SJCRH30 (cell line): ENCODE results near the gene DYNLRB1. TPM values are rescaled to one million over a fixed set of nuclear protein-coding genes. Genes with fewer than 3 reads are reported as not detected.
"Not testable (repeated sequence)": the region's sequence is repeated elsewhere in the genome, so short reads cannot be mapped to it uniquely, and the experiment has no call there.

Experiments
- DNase-seq, 2 experiments: peaks; one replicate each; pipeline ENCODE4 v3.0.0-alpha.2; 2015 to 2020
- H3K27ac ChIP-seq: fragments of 250-450 bp; sonication (Bioruptor Pico); 2 replicates; pipeline ENCODE4 v1.5.1; 2020; ENCODE audit warnings: mild to moderate bottlenecking, moderate library complexity
- H3K27me3 ChIP-seq: fragments of 250-450 bp; sonication (Bioruptor Pico); 2 replicates; pipeline ENCODE4 v1.5.1; 2020; ENCODE audit warnings: mild to moderate bottlenecking, moderate library complexity
- H3K36me3 ChIP-seq: fragments of 250-450 bp; sonication (Bioruptor Pico); 2 replicates; pipeline ENCODE4 v1.5.1; 2020; ENCODE audit warnings: mild to moderate bottlenecking, moderate library complexity
- H3K4me1 ChIP-seq: fragments of 250-450 bp; sonication (Bioruptor Pico); 2 replicates; pipeline ENCODE4 v1.5.1; 2020; ENCODE audit warnings: mild to moderate bottlenecking, moderate library complexity
- H3K4me3 ChIP-seq: fragments of 250-450 bp; sonication (Bioruptor Pico); 2 replicates; pipeline ENCODE4 v1.5.1; 2020; ENCODE audit warnings: mild to moderate bottlenecking, moderate library complexity
- H3K9me3 ChIP-seq: fragments of 250-450 bp; sonication (Bioruptor Pico); replicated peaks from 2 replicates; pipeline ENCODE4 v1.5.1; 2020; ENCODE audit warnings: mild to moderate bottlenecking, moderate library complexity
- total RNA-seq: library from RNA; depleted of rRNA; stranded (reverse); fragments of >200 nt; shearing (Covaris generic); gene quantifications from 2 replicates; pipeline ENCODE4 v1.2.3, GENCODE V29; 2014; rRNA removed

DYNLRB1 gene
- 199 and 256 TPM in 2 replicates for total RNA-seq

- peak; percentile 99 to 100 for DNase-seq
These were observed at the start of gene DYNLRB1 for GRCh38 chr20:34516247-34517113. TSS of gene DYNLRB1 (plus strand) at chr20:34516422. CDS start at chr20:34516459, 37 bp downstream.

DNA sequence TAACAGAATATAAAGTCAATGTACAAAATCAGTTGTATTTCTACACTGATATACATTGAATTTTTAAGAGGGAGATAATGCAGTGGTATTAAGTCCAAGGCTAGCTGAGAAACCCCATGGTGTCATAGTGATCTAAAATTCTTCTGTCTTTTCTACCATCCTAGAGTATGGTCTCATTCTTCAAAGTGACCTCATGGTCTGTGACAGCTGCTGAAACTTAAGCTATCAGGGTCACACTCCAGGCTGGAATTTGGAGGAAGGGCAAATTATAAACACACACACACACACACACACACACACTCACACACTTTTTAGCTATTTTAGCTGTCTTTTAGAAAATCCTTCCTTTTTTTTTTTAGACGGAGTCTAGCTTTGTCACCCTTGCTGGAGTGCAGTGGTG, 47.3 kb upstream of the DYNLRB1 start:
- Histone ChIP-seq H3K9me3 (no peaks in the 10 kb centered on the region), H3K27ac (peak overlapping the region; percentile 58), H3K27me3 (no peaks in the 10 kb centered on the region), H3K4me3 (no peak overlapping the region), H3K4me1 (peaks cover 57% of the 10 kb centered on the region), H3K36me3 (peaks cover 58% of the 10 kb centered on the region)
- DNase-seq: peak; percentile 84 to 91

More at GRCh38 chr20:34516247-34517113, at the start of gene DYNLRB1:
- peaks cover 3% of the 10 kb centered on the region; the same call in 1 of the 2 replicates for H3K36me3 ChIP-seq
- no peaks in the 10 kb centered on the region for H3K9me3 ChIP-seq
- no peaks in the 10 kb centered on the region for H3K27me3 ChIP-seq
- no peaks in the 10 kb centered on the region for H3K4me1 ChIP-seq
- H3K4me3 ChIP-seq: peak within 1 kb of the TSS; percentile 91
- peak within 1 kb of the TSS; percentile 88 for H3K27ac ChIP-seq

DNA sequence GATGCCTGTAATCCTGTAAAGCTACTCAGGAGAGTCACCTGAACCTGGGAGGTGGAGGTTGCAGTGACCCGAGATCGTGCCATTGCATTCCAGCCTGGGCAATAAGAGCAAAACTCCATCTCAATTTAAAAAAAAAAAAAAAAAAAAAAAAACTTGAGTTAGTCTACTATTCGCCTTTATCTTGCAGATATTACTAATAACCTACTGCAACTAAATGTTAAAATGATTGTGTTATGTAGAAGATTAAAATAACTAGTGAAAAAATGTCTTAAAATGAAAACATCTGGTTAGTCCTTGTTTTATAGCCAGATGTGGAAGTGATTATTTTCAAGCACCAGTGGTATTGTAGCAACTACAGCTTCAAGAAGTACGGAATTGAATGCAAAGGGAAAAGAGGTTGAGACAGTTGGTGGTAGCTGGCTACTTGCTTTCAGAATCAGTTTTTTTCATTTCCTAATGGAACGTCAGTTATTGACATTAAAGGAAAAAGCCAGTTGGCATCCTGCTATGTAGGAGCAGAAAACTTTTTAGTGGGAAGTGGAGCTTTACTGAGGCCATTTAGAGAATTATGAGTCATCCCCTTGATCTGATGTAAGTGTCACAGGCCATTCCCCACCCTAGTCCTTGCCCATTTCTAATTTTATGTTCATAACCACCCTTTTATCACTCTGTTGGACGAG, 43.8 kb upstream of the DYNLRB1 start:
- Histone ChIP-seq H3K9me3 (no peaks in the 10 kb centered on the region), H3K4me1 (peaks cover 52% of the 10 kb centered on the region), H3K4me3 (no peak overlapping the region), H3K27ac (peak overlapping the region; percentile 8; the same call in 1 of the 2 replicates), H3K36me3 (peaks cover 53% of the 10 kb centered on the region), H3K27me3 (no peaks in the 10 kb centered on the region)
- DNase-seq: peak; percentile 40 to 77

GRCh38 chr20:34473262-34473883, 42.8 kb upstream of the DYNLRB1 start:
- Histone ChIP-seq H3K4me3 (no peak overlapping the region), H3K27ac (peak overlapping the region; percentile 8; the same call in 1 of the 2 replicates), H3K27me3 (no peaks in the 10 kb centered on the region), H3K9me3 (no peaks in the 10 kb centered on the region), H3K4me1 (peaks cover 48% of the 10 kb centered on the region), H3K36me3 (peaks cover 63% of the 10 kb centered on the region)
- DNase-seq: peak; percentile 67 to 71

- no peaks in the 10 kb centered on the region for H3K9me3 ChIP-seq
- no peak overlapping the region for H3K27ac ChIP-seq
- peaks cover 75% of the 10 kb centered on the region for H3K36me3 ChIP-seq
- no peak for DNase-seq
- H3K4me3 ChIP-seq: no peak overlapping the region
- peaks cover 23% of the 10 kb centered on the region for H3K4me1 ChIP-seq
- H3K27me3 ChIP-seq: no peaks in the 10 kb centered on the region
These were observed 40.1 kb upstream of the DYNLRB1 start for GRCh38 chr20:34475979-34476736.

DNA sequence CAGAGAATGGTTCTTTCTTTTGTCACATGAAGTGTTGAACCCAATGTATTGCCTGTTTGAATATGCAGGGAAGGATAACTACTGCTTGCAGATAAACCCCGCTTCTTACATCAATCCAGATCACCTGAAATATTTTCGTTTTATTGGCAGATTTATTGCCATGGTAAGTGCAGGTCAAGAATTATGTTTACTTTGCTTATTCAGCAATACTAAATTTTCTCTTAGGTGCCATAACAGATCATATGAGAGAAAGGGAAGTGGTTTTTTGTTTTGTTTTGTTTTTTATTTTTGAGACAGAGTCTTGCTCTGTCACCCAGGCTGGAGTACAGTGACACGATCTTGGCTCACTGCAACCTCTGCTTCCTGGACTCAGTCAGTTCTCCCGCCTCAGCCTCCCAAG, 36.6 kb upstream of the DYNLRB1 start:
- Histone ChIP-seq H3K36me3 (peaks cover 86% of the 10 kb centered on the region), H3K27ac (no peak overlapping the region), H3K4me3 (no peak overlapping the region), H3K27me3 (no peaks in the 10 kb centered on the region), H3K9me3 (peaks cover 14% of the 10 kb centered on the region), H3K4me1 (no peaks in the 10 kb centered on the region)
- no peak for DNase-seq

DNA sequence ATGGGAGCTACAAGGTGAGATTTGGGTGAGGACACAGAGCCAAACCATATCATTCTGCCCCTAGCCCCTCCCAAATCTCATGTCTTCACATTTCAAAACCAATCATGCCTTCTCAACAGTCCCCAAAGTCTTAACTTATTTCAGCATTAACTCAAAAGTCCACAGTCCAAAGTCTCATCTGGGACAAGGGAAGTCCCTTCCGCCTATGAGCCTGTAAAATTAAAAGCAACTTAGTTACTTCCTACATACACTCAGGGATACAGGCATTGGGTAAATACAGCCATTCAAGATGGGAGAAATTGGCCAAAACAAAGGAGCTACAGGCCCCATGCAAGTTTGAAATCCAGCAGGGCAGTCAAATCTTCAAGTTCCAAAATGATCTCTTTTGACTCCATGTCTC, 34.1 kb upstream of the DYNLRB1 start:
- not testable (repeated sequence) for DNase-seq, H3K4me3 ChIP-seq, H3K27ac ChIP-seq, H3K27me3 ChIP-seq, H3K4me1 ChIP-seq
- peaks cover 14% of the 10 kb centered on the region for H3K9me3 ChIP-seq
- peaks cover 90% of the 10 kb centered on the region for H3K36me3 ChIP-seq

DNA sequence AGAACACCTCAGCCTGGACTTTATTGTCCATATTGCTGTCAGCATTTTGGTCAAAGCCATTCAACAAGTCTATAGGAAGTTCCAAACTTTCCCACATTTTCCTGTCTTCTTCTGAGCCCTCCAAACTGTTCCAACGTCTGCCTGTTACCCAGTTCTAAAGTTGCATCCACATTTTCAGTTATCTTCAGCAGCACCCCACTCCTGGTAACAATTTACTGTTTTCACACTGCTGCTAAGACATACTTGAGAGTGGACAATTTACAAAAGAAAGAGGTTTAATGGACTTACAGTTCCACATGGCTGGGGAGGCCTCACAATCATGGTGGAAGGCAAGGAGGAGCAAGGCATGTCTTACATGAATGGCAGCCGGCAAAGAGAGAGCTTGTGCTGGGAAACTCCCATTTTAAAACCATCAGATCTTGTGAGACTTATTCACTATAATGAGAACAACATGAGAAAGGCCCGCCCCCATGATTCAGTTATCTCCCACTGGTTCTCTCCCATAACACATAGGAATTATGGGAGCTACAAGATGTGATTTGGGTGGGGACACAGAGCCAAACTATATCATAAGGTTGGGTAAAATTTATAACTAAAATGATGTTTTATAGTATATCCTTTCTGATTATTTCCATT, 32.5 kb upstream of the DYNLRB1 start:
- not testable (repeated sequence) for H3K27me3 ChIP-seq, H3K4me3 ChIP-seq, H3K4me1 ChIP-seq, DNase-seq, H3K27ac ChIP-seq
- H3K36me3 ChIP-seq: peaks cover 89% of the 10 kb centered on the region
- peaks cover 14% of the 10 kb centered on the region for H3K9me3 ChIP-seq

DNA sequence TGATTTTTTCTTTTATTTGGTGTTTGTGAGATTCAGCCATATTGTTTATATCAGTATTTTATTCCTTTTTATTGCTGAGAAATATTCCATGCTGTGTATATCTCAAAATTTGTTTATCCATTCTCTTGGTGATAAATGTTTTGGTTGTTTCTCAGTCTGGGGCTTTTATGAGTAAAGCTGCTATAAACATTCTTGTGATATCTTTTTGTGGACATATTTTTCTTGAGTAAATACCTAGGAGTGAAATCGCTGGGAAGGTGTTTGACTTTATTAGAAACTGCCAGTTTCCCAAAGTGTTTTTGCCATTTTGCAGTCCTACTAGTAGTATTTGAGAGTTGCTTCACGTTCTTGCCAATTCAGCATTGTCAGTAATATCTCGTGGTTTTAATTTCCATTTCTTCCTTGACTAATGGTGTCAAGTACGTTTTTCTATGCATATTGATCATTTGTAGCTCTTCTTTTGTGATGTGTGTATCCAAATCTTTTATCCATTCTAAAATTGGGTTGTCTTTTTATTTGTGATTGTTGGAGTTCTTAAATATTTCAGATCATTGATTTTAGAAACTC, 31.1 kb upstream of the DYNLRB1 start:
- Histone ChIP-seq H3K27ac (no peak overlapping the region), H3K4me1 (no peaks in the 10 kb centered on the region), H3K36me3 (peaks cover 89% of the 10 kb centered on the region), H3K27me3 (no peaks in the 10 kb centered on the region), H3K4me3 (no peak overlapping the region), H3K9me3 (peaks cover 14% of the 10 kb centered on the region)
- no peak for DNase-seq

- Histone ChIP-seq H3K4me3 (no peak overlapping the region), H3K36me3 (peaks cover 95% of the 10 kb centered on the region), H3K27ac (no peak overlapping the region), H3K4me1 (0 out of 2 replicates have a peak, but pooled peaks cover 3% of the 10 kb centered on the region), H3K9me3 (no peaks in the 10 kb centered on the region), H3K27me3 (no peaks in the 10 kb centered on the region)
- DNase-seq: no peak
These were observed 24.8 kb upstream of the DYNLRB1 start for GRCh38 chr20:34491226-34491931.

GRCh38 chr20:34491932-34492509, 24.2 kb upstream of the DYNLRB1 start:
- no peak overlapping the region for H3K4me3 ChIP-seq
- no peak overlapping the region for H3K27ac ChIP-seq
- no peaks in the 10 kb centered on the region for H3K27me3 ChIP-seq
- peaks cover 95% of the 10 kb centered on the region for H3K36me3 ChIP-seq
- H3K4me1 ChIP-seq: 0 out of 2 replicates have a peak, but pooled peaks cover 3% of the 10 kb centered on the region
- no peaks in the 10 kb centered on the region for H3K9me3 ChIP-seq
- no peak for DNase-seq

DNA sequence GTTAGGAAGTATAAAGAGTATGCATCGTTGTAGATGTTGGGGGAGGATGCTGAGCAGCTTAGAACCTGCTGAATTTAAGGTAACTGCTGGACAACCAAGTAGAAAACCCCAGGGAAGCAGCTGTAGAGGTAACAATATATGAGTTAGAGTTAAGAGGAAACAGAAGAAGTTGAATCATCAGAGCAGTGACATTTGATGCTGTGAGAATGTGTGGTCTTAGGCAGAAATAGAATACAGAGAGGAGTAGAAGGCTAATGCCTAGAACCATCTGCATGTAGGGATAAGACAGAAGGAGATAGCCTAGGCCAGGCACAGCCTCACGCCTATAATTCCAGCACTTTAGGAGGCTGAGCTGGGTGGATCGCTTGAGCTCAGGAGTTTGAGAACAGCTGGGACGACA, 22.6 kb upstream of the DYNLRB1 start:
- H3K4me3 ChIP-seq: no peak overlapping the region
- H3K27ac ChIP-seq: no peak overlapping the region
- peaks cover 96% of the 10 kb centered on the region for H3K36me3 ChIP-seq
- H3K27me3 ChIP-seq: no peaks in the 10 kb centered on the region
- no peaks in the 10 kb centered on the region for H3K9me3 ChIP-seq
- 0 out of 2 replicates have a peak, but pooled peaks cover 3% of the 10 kb centered on the region for H3K4me1 ChIP-seq
- peak in 1 of 2 experiments; percentile 40 for DNase-seq

DNA sequence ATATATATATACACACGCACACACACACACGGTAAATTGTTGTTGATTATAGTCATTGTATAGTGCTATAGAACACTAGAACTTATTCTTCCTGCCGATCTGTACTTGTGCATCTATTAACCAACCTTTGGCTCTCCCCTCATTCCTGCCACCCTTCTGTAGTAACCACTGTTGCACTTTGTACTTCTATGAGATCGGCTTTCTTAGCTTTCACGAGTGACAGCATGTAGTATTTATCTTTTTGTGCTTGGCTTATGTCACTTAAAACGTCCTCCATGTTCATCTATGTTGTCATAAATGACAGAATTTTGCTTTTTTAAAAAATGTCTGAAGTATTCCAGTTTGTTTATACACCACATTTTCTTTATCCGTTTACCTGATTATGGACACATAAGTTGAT, 20.9 kb upstream of the DYNLRB1 start:
- H3K27me3 ChIP-seq: no peaks in the 10 kb centered on the region
- H3K36me3 ChIP-seq: peaks cover 90% of the 10 kb centered on the region
- 0 out of 2 replicates have a peak, but pooled peaks cover 3% of the 10 kb centered on the region for H3K9me3 ChIP-seq
- no peak overlapping the region for H3K27ac ChIP-seq
- no peak overlapping the region for H3K4me3 ChIP-seq
- DNase-seq: no peak
- 0 out of 2 replicates have a peak, but pooled peaks cover 3% of the 10 kb centered on the region for H3K4me1 ChIP-seq
